ENCODE data around the gene ORC6.

- TF ChIP-seq EZH2 (IDR thresholded peaks at IDR 0.05; ENCODE audit: borderline replicate concordance, low read depth, low read length, poor library complexity, severe bottlenecking) = no peak
- TF ChIP-seq, protein P1, sequence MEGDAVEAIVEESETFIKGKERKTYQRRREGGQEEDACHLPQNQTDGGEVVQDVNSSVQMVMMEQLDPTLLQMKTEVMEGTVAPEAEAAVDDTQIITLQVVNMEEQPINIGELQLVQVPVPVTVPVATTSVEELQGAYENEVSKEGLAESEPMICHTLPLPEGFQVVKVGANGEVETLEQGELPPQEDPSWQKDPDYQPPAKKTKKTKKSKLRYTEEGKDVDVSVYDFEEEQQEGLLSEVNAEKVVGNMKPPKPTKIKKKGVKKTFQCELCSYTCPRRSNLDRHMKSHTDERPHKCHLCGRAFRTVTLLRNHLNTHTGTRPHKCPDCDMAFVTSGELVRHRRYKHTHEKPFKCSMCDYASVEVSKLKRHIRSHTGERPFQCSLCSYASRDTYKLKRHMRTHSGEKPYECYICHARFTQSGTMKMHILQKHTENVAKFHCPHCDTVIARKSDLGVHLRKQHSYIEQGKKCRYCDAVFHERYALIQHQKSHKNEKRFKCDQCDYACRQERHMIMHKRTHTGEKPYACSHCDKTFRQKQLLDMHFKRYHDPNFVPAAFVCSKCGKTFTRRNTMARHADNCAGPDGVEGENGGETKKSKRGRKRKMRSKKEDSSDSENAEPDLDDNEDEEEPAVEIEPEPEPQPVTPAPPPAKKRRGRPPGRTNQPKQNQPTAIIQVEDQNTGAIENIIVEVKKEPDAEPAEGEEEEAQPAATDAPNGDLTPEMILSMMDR (conservative IDR thresholded peaks at IDR 0.05; ENCODE audit: low read depth, low read length) = no peak
Observed at GRCh38 chr16:46721885-46722284, 32.4 kb downstream of the ORC6 start.

Data from A673 (cell line).